HCT116 (cell line): Measurements from ENCODE around the gene DNASE1L1. TPM values are rescaled to one million over a fixed set of nuclear protein-coding genes. Genes with fewer than 3 reads are reported as not detected.

Source experiments
- ATAC-seq: fragments of 200-7000 bp; cut with Tn5 transposase; 2 replicates; pipeline ENCODE4 v1.9.1; 2020; ENCODE audit warnings: mild to moderate bottlenecking, moderate library complexity
- BruUV-seq: library from RNA; stranded (reverse); fragments of 400-500 nt; replicated peaks from 2 replicates; lab custom pipeline; 2021; lab: Mats Ljungman, UMichigan
- CTCF ChIA-PET: fragments of 300-600 bp; sonication (Branson Sonifier 250); formaldehyde crosslinking; loops from one replicate; lab custom pipeline; 2021; ENCODE audit warnings: antibody characterized with exemption; lab: Charles Lee
- POLR2A ChIA-PET: fragments of 300-600, 350-600 bp; sonication (Branson Sonifier 250); formaldehyde crosslinking; loops from one replicate; lab custom pipeline; 2021; ENCODE audit warnings: antibody characterized with exemption; lab: Charles Lee
- RAD21 ChIA-PET, 2 experiments: fragments of 300-600 bp; sonication (Branson Sonifier 250); formaldehyde crosslinking; loops; one replicate each; lab custom pipeline; 2023; ENCODE audit warnings: low total read pairs in 2 of 2; ENCODE audit not compliant: uncharacterized antibody in 2 of 2, unreplicated experiment in 2 of 2, low non-redundant PET in 1 of 2; lab: Charles Lee
- DNase-seq: peaks from one replicate; pipeline ENCODE4 v3.0.0-alpha.2; 2010; ENCODE audit warnings: low read depth, low spot score
- H2AFZ ChIP-seq: fragments of 200-600 bp; shearing (Covaris generic), sonication (generic); 2 replicates; pipeline ENCODE4 v1.6.1; 2017; ENCODE audit warnings: low read depth, mixed run types, mixed read lengths, antibody characterized with exemption, low read length; ENCODE audit not compliant: poor library complexity, severe bottlenecking
- H3K27ac ChIP-seq: 2 replicates; pipeline ENCODE4 v1.5.1; 2012; ENCODE audit warnings: low read depth, low read length
- H3K27me3 ChIP-seq: fragments of 200-600 bp; sonication (generic); 2 replicates; pipeline ENCODE4 v1.6.1; 2016; ENCODE audit warnings: mixed run types, low read length, mixed read lengths; ENCODE audit not compliant: insufficient read depth
- H3K36me3 ChIP-seq, 2 experiments: fragments of 200-500 bp in 1 of 2; fragments of 200-600 bp in 1 of 2; sonication (Bioruptor generic) in 1 of 2; sonication (generic) in 1 of 2; 2 replicates each; pipeline versions ENCODE4 v1.5.1 to v1.6.1; 2014 to 2016; ENCODE audit warnings: low read length in 2 of 2, inconsistent platforms in 1 of 2, mixed read lengths in 1 of 2, mixed run types in 1 of 2; ENCODE audit not compliant: insufficient read depth in 2 of 2, control insufficient read depth in 1 of 2
- H3K4me1 ChIP-seq, 2 experiments: fragments of 200-600 bp in 1 of 2; sonication (generic) in 1 of 2; 2 replicates each; pipeline versions ENCODE4 v1.5.1 to v1.6.1; 2012 to 2017; ENCODE audit warnings: low read length in 2 of 2, inconsistent platforms in 1 of 2, mild to moderate bottlenecking in 1 of 2, mixed read lengths in 1 of 2, mixed run types in 1 of 2, moderate library complexity in 1 of 2; ENCODE audit not compliant: insufficient read depth in 2 of 2, control insufficient read depth in 1 of 2
- H3K4me2 ChIP-seq: fragments of 200-600 bp; sonication (generic); 2 replicates; pipeline ENCODE4 v1.6.1; 2017; ENCODE audit warnings: mixed run types, low read length, mixed read lengths
- H3K4me3 ChIP-seq, 2 experiments: fragments of 200-600 bp in 1 of 2; sonication (generic) in 1 of 2; replicated peaks in 1 of 2; 2 replicates each; pipeline ENCODE4 v1.5.1; 2011 to 2016; ENCODE audit warnings: low read length in 2 of 2, control low read depth in 1 of 2, low read depth in 1 of 2, mild to moderate bottlenecking in 1 of 2, mixed read lengths in 1 of 2, mixed run types in 1 of 2
- H3K79me2 ChIP-seq: fragments of 200-600 bp; sonication (generic); 2 replicates; pipeline ENCODE4 v1.6.1; 2017; ENCODE audit warnings: mild to moderate bottlenecking, mixed run types, low read length, moderate library complexity, mixed read lengths; ENCODE audit not compliant: insufficient read depth
- H3K9ac ChIP-seq: fragments of 200-600 bp; sonication (generic); 2 replicates; pipeline ENCODE4 v1.6.1; 2016; ENCODE audit warnings: low read length, mixed read lengths
- H3K9me2 ChIP-seq: fragments of 200-600 bp; sonication (generic), shearing (Covaris generic); 2 replicates; pipeline ENCODE4 v1.6.1; 2017; ENCODE audit warnings: mixed run types, mild to moderate bottlenecking, moderate library complexity; ENCODE audit not compliant: insufficient read depth
- H3K9me3 ChIP-seq, 2 experiments: fragments of 200-500 bp in 1 of 2; fragments of 200-600 bp in 1 of 2; sonication (Bioruptor generic) in 1 of 2; sonication (generic) in 1 of 2; 2 replicates each; pipeline ENCODE4 v1.6.1; 2014 to 2017; ENCODE audit warnings: low read length in 2 of 2, mixed read lengths in 2 of 2, inconsistent platforms in 1 of 2, low read depth in 1 of 2, mild to moderate bottlenecking in 1 of 2, mixed run types in 1 of 2, moderate library complexity in 1 of 2; ENCODE audit not compliant: control insufficient read depth in 1 of 2, insufficient read depth in 1 of 2
- H4K20me1 ChIP-seq: fragments of 200-600 bp; sonication (generic), shearing (Covaris generic); 2 replicates; pipeline ENCODE4 v1.6.1; 2017; ENCODE audit warnings: mixed run types, mild to moderate bottlenecking, moderate library complexity; ENCODE audit not compliant: insufficient read depth
- ATF3 ChIP-seq: IDR thresholded peaks from 2 replicates; pipeline ENCODE4 v1.6.1; 2012
- CEBPB ChIP-seq: IDR thresholded peaks from 2 replicates; pipeline ENCODE4 v1.6.1; 2012; ENCODE audit warnings: low read depth
- CTCF ChIP-seq, 3 experiments: fragments of 200-600 bp in 1 of 3; sonication (generic) in 1 of 3; IDR thresholded peaks in 2 of 3; conservative IDR thresholded peaks in 1 of 3; 2 replicates each; pipeline ENCODE4 v1.5.1; 2012 to 2017; ENCODE audit warnings: low read depth in 2 of 3, low read length in 2 of 3, antibody characterized with exemption in 1 of 3, borderline replicate concordance in 1 of 3, control low read depth in 1 of 3, mild to moderate bottlenecking in 1 of 3, mixed read lengths in 1 of 3, mixed run types in 1 of 3, moderate library complexity in 1 of 3; ENCODE audit not compliant: insufficient read depth in 1 of 3
- EGR1 ChIP-seq: IDR thresholded peaks from 2 replicates; pipeline ENCODE4 v1.6.1; 2012; ENCODE audit warnings: low read depth
- ELF1 ChIP-seq: IDR thresholded peaks from 2 replicates; pipeline ENCODE4 v1.6.1; 2012; ENCODE audit warnings: low read depth, borderline replicate concordance
- EZH2 ChIP-seq: fragments of 200-600 bp; sonication (generic); IDR thresholded peaks from 2 replicates; pipeline ENCODE4 v1.6.1; 2017; ENCODE audit warnings: antibody characterized with exemption, mixed run types
- FOSL1 ChIP-seq: IDR thresholded peaks from 2 replicates; pipeline ENCODE4 v1.6.1; 2012; ENCODE audit warnings: low read depth
- JUND ChIP-seq: IDR thresholded peaks from 2 replicates; pipeline ENCODE4 v1.6.1; 2012
- MAX ChIP-seq: IDR thresholded peaks from 2 replicates; pipeline ENCODE4 v1.6.1; 2012
- POLR2A ChIP-seq: IDR thresholded peaks from 2 replicates; pipeline ENCODE4 v1.7.0; 2011; ENCODE audit warnings: borderline replicate concordance; ENCODE audit not compliant: insufficient read depth, insufficient read length; ENCODE audit errors: extremely low read depth
- POLR2AphosphoS5 ChIP-seq: IDR thresholded peaks from 2 replicates; pipeline ENCODE4 v1.6.1; 2011; ENCODE audit warnings: mild to moderate bottlenecking, low read depth, low read length, moderate library complexity
- RAD21 ChIP-seq: IDR thresholded peaks from 2 replicates; pipeline ENCODE4 v1.6.1; 2012; ENCODE audit warnings: low read depth, mild to moderate bottlenecking
- REST ChIP-seq: IDR thresholded peaks from 2 replicates; pipeline ENCODE4 v1.6.1; 2012; ENCODE audit warnings: low read depth
- SIN3A ChIP-seq: IDR thresholded peaks from 2 replicates; pipeline ENCODE4 v1.6.1; 2012; ENCODE audit warnings: low read depth
- SP1 ChIP-seq: IDR thresholded peaks from 2 replicates; pipeline ENCODE4 v1.6.1; 2012; ENCODE audit warnings: low read depth
- SRF ChIP-seq: IDR thresholded peaks from 2 replicates; pipeline ENCODE4 v1.6.1; 2012; ENCODE audit warnings: low read depth
- TCF7L2 ChIP-seq: IDR thresholded peaks from 2 replicates; pipeline ENCODE4 v1.7.0; 2011; ENCODE audit warnings: borderline replicate concordance, inconsistent platforms; ENCODE audit not compliant: insufficient read depth, insufficient read length; ENCODE audit errors: extremely low read depth
- ZBTB33 ChIP-seq: IDR thresholded peaks from 2 replicates; pipeline ENCODE4 v1.6.1; 2011; ENCODE audit warnings: mild to moderate bottlenecking, low read length, moderate library complexity; ENCODE audit not compliant: insufficient replicate concordance; ENCODE audit errors: extremely low read depth
- ZFX ChIP-seq: fragments of 450-650 bp; IDR thresholded peaks from 2 replicates; pipeline ENCODE4 v1.6.1; 2017
- ZNF274 ChIP-seq: fragments of 200-500 bp; sonication (Bioruptor generic); IDR thresholded peaks from 2 replicates; pipeline ENCODE4 v1.6.1; 2014; ENCODE audit warnings: mild to moderate bottlenecking, low read depth, low read length, inconsistent platforms
- intact Hi-C: fragments of 100-400 bp; cut with micrococcal nuclease; formaldehyde crosslinking; loops from 2 replicates; pipeline ENCODE4 v1.10.0; 2022
- total RNA-seq: library from RNA; stranded (reverse); gene quantifications from one replicate; pipeline ENCODE4 v1.2.1, GENCODE V29; 2021; ENCODE audit not compliant: unreplicated experiment

DNASE1L1 gene
- total RNA-seq, 1 experiment from 2014 or later: 16.5 TPM

GRCh38 chrX:154404625-154405192, 4.3 kb downstream of the DNASE1L1 start:
- Histone ChIP-seq H3K79me2 (peaks cover 3% of the 10 kb centered on the region; the same call in 1 of the 2 replicates), H3K9me2 (no peaks in the 10 kb centered on the region), H3K9me3 (no peaks in the 10 kb centered on the region), H3K4me1 (peaks cover 2 to 26% of the 10 kb centered on the region in 2 experiments; a peak in 3 of 4 replicates), H3K27me3 (no peaks in the 10 kb centered on the region), H3K36me3 (peaks cover 0 to 13% of the 10 kb centered on the region in 2 experiments; a peak in 1 of 4 replicates), H3K27ac (no peak overlapping the region), H2AFZ (no peak overlapping the region), H3K4me3 (no peak overlapping the region), H3K4me2 (no peak overlapping the region), H3K9ac (no peak overlapping the region), H4K20me1 (no peaks in the 10 kb centered on the region)
- ChIA-PET RAD21 (no interaction called here), POLR2A (no interaction called here), CTCF (no interaction called here)
- no TSS peak for BruUV-seq
- TF ChIP-seq SRF (no peak), MAX (no peak), POLR2AphosphoS5 (no peak), JUND (no peak), FOSL1 (no peak), POLR2A (no peak), CEBPB (no peak), ZBTB33 (no peak), ELF1 (no peak), CTCF (IDR thresholded peaks at IDR 0.05 in 2 of 3, conservative IDR thresholded peaks at IDR 0.05 in 1 of 3; ENCODE audit: borderline replicate concordance in 1 of 3, insufficient read depth in 1 of 3, low read depth in 2 of 3, low read length in 2 of 3) (no peak), REST (no peak), ZFX (no peak), ZNF274 (no peak), EZH2 (no peak), RAD21 (no peak), EGR1 (no peak), ATF3 (no peak), TCF7L2 (no peak), SIN3A (no peak), SP1 (no peak)
- intact Hi-C loops: loop anchor here (5.0 kb wide), 1 partner anchor 73 kb away; the partner anchor contains the start of gene LAGE3
- ATAC-seq: no peak
- DNase-seq: no peak
